K562 (cell line): ENCODE measurements around the gene ALG5. TPM values are rescaled to one million over a fixed set of nuclear protein-coding genes. Genes with fewer than 3 reads are reported as not detected.
A peak's percentile ranks its signal among the peaks of the same experiment; 100 is the strongest.

Source experiments
- ATAC-seq: fragments of 200-7000 bp; cut with Tn5 transposase; 3 replicates; pipeline ENCODE4 v1.9.1; 2020; ENCODE audit warnings: moderate library complexity
- BruUV-seq: library from RNA; stranded (reverse); fragments of 400-500 nt; replicated peaks from 2 replicates; lab custom pipeline; 2021; lab: Mats Ljungman, UMichigan
- CTCF ChIA-PET: fragments of 300-600 bp; formaldehyde crosslinking; extraction: SDS; loops from one replicate; lab custom pipeline; 2021; ENCODE audit warnings: low intra/inter-chr PET ratio; lab: Yijun Ruan, JAX
- POLR2A ChIA-PET: fragments of 300-600, 350-650 bp; sonication (Branson Sonifier 250); formaldehyde crosslinking; extraction: SDS; loops from one replicate; lab custom pipeline; 2021; ENCODE audit warnings: antibody characterized with exemption, inconsistent platforms; lab: Yijun Ruan, JAX
- DNase-seq, 4 experiments: peaks; one replicate each; pipeline versions ENCODE4 v3.0.0 to v3.0.0-alpha.2; 2011 to 2018; ENCODE audit warnings: low spot score in 3 of 4, mixed read lengths in 3 of 4; ENCODE audit errors: extremely low read depth in 1 of 4
- FAIRE-seq: peaks from 2 replicates; lab custom pipeline; 2011; peaks lifted over from hg19 to GRCh38; lab: Jason Lieb, UNC
- H2AFZ ChIP-seq: 2 replicates; pipeline ENCODE4 v1.6.0; 2011; ENCODE audit warnings: low read depth, low read length, control low read depth, inconsistent platforms
- H3K27ac ChIP-seq: fragments of 200-600 bp; 3 replicates; pipeline ENCODE4 v1.8.0; 2011; ENCODE audit warnings: low read depth, mild to moderate bottlenecking, control low read depth, inconsistent platforms, low read length, moderate library complexity, mixed read lengths; ENCODE audit errors: extremely low read depth
- H3K27me3 ChIP-seq, 2 experiments: fragments of 300-600 bp in 1 of 2; 2 replicates in 1 of 2; 3 replicates in 1 of 2; pipeline versions ENCODE4 v1.6.0 to v1.8.0; 2011; ENCODE audit warnings: inconsistent platforms in 2 of 2, low read length in 2 of 2, mild to moderate bottlenecking in 1 of 2, mixed read lengths in 1 of 2, moderate library complexity in 1 of 2; ENCODE audit not compliant: control insufficient read depth in 2 of 2, insufficient read depth in 2 of 2
- H3K36me3 ChIP-seq: fragments of 300-600 bp; 3 replicates; pipeline ENCODE4 v1.8.0; 2011; ENCODE audit warnings: mild to moderate bottlenecking, low read length, inconsistent platforms; ENCODE audit not compliant: control insufficient read depth, insufficient read depth
- H3K4me1 ChIP-seq, 2 experiments: fragments of 200-600 bp in 1 of 2; replicated peaks in 1 of 2; 2 replicates in 1 of 2; 3 replicates in 1 of 2; pipeline versions ENCODE4 v1.5.1 to v1.8.0; 2011; ENCODE audit warnings: inconsistent platforms in 2 of 2, low read length in 2 of 2, mild to moderate bottlenecking in 1 of 2, mixed read lengths in 1 of 2, moderate library complexity in 1 of 2; ENCODE audit not compliant: control insufficient read depth in 2 of 2, insufficient read depth in 2 of 2
- H3K4me2 ChIP-seq: 2 replicates; pipeline ENCODE4 v1.6.1; 2011; ENCODE audit warnings: low read length, control low read depth, inconsistent platforms, mixed read lengths; ENCODE audit not compliant: insufficient read depth
- H3K4me3 ChIP-seq: fragments of 200-600 bp; sonication (generic), shearing (Covaris generic); 2 replicates; pipeline ENCODE4 v1.5.1; 2016; ENCODE audit warnings: control low read depth, inconsistent platforms
- H3K79me2 ChIP-seq: fragments of 200-600 bp; 3 replicates; pipeline ENCODE4 v1.8.0; 2011; ENCODE audit warnings: low read length, inconsistent platforms; ENCODE audit not compliant: control insufficient read depth, insufficient read depth
- H3K9ac ChIP-seq, 2 experiments: 2 replicates each; pipeline versions ENCODE4 v1.6.0 to v1.6.1; 2011; ENCODE audit warnings: low read depth in 2 of 2, low read length in 2 of 2, control low read depth in 1 of 2, inconsistent platforms in 1 of 2, mild to moderate bottlenecking in 1 of 2, mixed read lengths in 1 of 2; ENCODE audit not compliant: insufficient read depth in 1 of 2
- H3K9me1 ChIP-seq: one replicate; pipeline ENCODE4 v1.6.0; 2011; ENCODE audit warnings: inconsistent platforms, mild to moderate bottlenecking, low read length, moderate library complexity; ENCODE audit not compliant: control insufficient read depth, insufficient read depth
- H3K9me3 ChIP-seq: replicated peaks from 2 replicates; pipeline ENCODE4 v1.5.1; 2011; ENCODE audit warnings: low read depth, low read length, inconsistent platforms; ENCODE audit not compliant: control insufficient read depth, insufficient read depth
- H4K20me1 ChIP-seq: replicated peaks from 2 replicates; pipeline ENCODE4 v1.6.1; 2011; ENCODE audit warnings: low read length, inconsistent platforms, mixed read lengths; ENCODE audit not compliant: control insufficient read depth, insufficient read depth
- ARID1B ChIP-seq: fragments of 450-650 bp; IDR thresholded peaks from 2 replicates; pipeline ENCODE4 v1.6.1; 2016; ENCODE audit warnings: antibody characterized with exemption, mild to moderate bottlenecking, inconsistent platforms
- CBFA2T3 ChIP-seq: fragments of 450-650 bp; IDR thresholded peaks from 2 replicates; pipeline ENCODE4 v1.6.1; 2017
- CHCHD3 ChIP-seq: fragments of 250-450 bp; sonication (Bioruptor Pico); IDR thresholded peaks from 2 replicates; pipeline ENCODE4 v2.1.2; 2022; ENCODE audit warnings: mild to moderate bottlenecking
- FOXA1 ChIP-seq: fragments of 450-650 bp; IDR thresholded peaks from 2 replicates; pipeline ENCODE4 v1.6.1; 2016; ENCODE audit warnings: mild to moderate bottlenecking, borderline replicate concordance
- FOXJ2 ChIP-seq: fragments of 200-800 bp; sonication (Bioruptor generic); IDR thresholded peaks from 2 replicates; pipeline ENCODE4 v1.6.1; 2016; ENCODE audit warnings: missing genetic modification characterization, missing compliant biosample characterization
- HDAC3 ChIP-seq: fragments of 450-650 bp; IDR thresholded peaks from 2 replicates; pipeline ENCODE4 v1.6.1; 2018; ENCODE audit warnings: borderline replicate concordance, mild to moderate bottlenecking, moderate library complexity; ENCODE audit not compliant: partially characterized antibody
- NELFE ChIP-seq: IDR thresholded peaks from 2 replicates; pipeline ENCODE4 v1.6.1; 2011; ENCODE audit warnings: mild to moderate bottlenecking; ENCODE audit not compliant: insufficient read depth, insufficient read length
- PHTF2 ChIP-seq: fragments of 250-450 bp; sonication (Bioruptor Pico); IDR thresholded peaks from 2 replicates; pipeline ENCODE4 v1.5.0; 2021; ENCODE audit warnings: mild to moderate bottlenecking
- RFX1 ChIP-seq: fragments of 450-650 bp; IDR thresholded peaks from 2 replicates; pipeline ENCODE4 v1.6.1; 2016; ENCODE audit warnings: mild to moderate bottlenecking, moderate library complexity
- TAL1 ChIP-seq: fragments of 450-650 bp; IDR thresholded peaks from 2 replicates; pipeline ENCODE4 v1.6.1; 2016; ENCODE audit warnings: mild to moderate bottlenecking
- TEAD4 ChIP-seq, 2 experiments: sonication (generic) in 1 of 2; formaldehyde crosslinking in 1 of 2; IDR thresholded peaks; 2 replicates each; pipeline versions ENCODE4 v1.6.1 to v1.8.0; 2012 to 2022; ENCODE audit warnings: borderline replicate concordance in 1 of 2, inconsistent platforms in 1 of 2, low read length in 1 of 2, mild to moderate bottlenecking in 1 of 2, missing genetic modification reagents in 1 of 2
- ZNF384 ChIP-seq: IDR thresholded peaks from 2 replicates; pipeline ENCODE4 v1.6.1; 2012; ENCODE audit warnings: low read depth, low read length, improper control_type of control experiment
- ZNF668 ChIP-seq: fragments of 250-450 bp; sonication (Bioruptor Pico); IDR thresholded peaks from 2 replicates; pipeline ENCODE4 v1.8.0; 2022; ENCODE audit warnings: mild to moderate bottlenecking, inconsistent platforms
- in situ Hi-C: fragments of 300-500 bp; cut with MboI; formaldehyde crosslinking; loops from 4 replicates; pipeline ENCODE4 v1.15.0; 2018; ENCODE audit warnings: inconsistent platforms, mixed read lengths
- intact Hi-C: fragments of 100-400 bp; cut with micrococcal nuclease; formaldehyde crosslinking; loops from 2 replicates; pipeline ENCODE4 v1.14.2; 2022
- polyA plus RNA-seq, 8 experiments: library from polyadenylated mRNA; depleted of rRNA in 4 of 8; stranded (reverse) in 5 of 8; unstranded in 3 of 8; fragments of >200 nt; fragmentation: Nextera tagmentation in 2 of 8; fragmentation: Illumina TruSeq in 1 of 8; extraction: Ambion mirVana in 2 of 8; extraction: Trizol in 1 of 8; gene quantifications; 2 replicates each; pipeline versions ENCODE4 v1.2.1 to v1.2.3, GENCODE V29; 2011 to 2014; ENCODE audit warnings: inconsistent platforms in 1 of 8, missing spikeins in 1 of 8
- total RNA-seq, 7 experiments: library from RNA; depleted of rRNA in 6 of 7; stranded (reverse); fragments of >200 nt in 6 of 7; fragmentation: Illumina TruSeq in 2 of 7; extraction: Trizol in 2 of 7; gene quantifications; 2 replicates each; pipeline versions ENCODE4 v1.2.1 to v1.2.3, GENCODE V29; 2011 to 2021; ENCODE audit warnings: low replicate concordance in 1 of 7

Gene ALG5
- total and polyA plus RNA-seq, 9 of the 15 experiments (the other 6 are each of a cell fraction or from before 2014, with no cell fraction given), result 33.6 to 80.5 (median 48.2) TPM

GRCh38 chr13:37039896-37040295 lies 40.8 kb upstream of the ALG5 start:
- Histone ChIP-seq H3K4me1 (no peaks in the 10 kb centered on the region; a peak in 1 of 5 replicates), H3K27me3 (no peaks in the 10 kb centered on the region), H2AFZ (no peak overlapping the region), H3K27ac (no peak overlapping the region), H3K9ac (no peak overlapping the region), H3K4me2 (no peak overlapping the region), H3K4me3 (no peak overlapping the region), H3K9me1 (no peaks in the 10 kb centered on the region), H3K9me3 (no peaks in the 10 kb centered on the region), H3K36me3 (peaks cover 78% of the 10 kb centered on the region), H4K20me1 (no peaks in the 10 kb centered on the region), H3K79me2 (no peaks in the 10 kb centered on the region)
- TF ChIP-seq CHCHD3 (CRISPR knock-in tag), result no peak
- TF ChIP-seq CBFA2T3, result peak; percentile 31
- peak; percentile 31; the same call in 1 of the 2 replicates for TF ChIP-seq TEAD4 (IDR thresholded peaks at IDR 0.05; ENCODE audit: low read length)
- no peak for TF ChIP-seq TEAD4 (CRISPR knock-in tag; IDR thresholded peaks at IDR 0.05; ENCODE audit: borderline replicate concordance)
- no peak for TF ChIP-seq FOXA1
- no peak for TF ChIP-seq PHTF2
- peak; percentile 45; the same call in 1 of the 2 replicates for TF ChIP-seq ARID1B
- peak; percentile 19 for TF ChIP-seq RFX1
- peak; percentile 47 for TF ChIP-seq TAL1
- TF ChIP-seq ZNF668 (CRISPR knock-in tag), result no peak
- peak; percentile 95 for TF ChIP-seq FOXJ2 (tag)
- peak; percentile 57 for TF ChIP-seq ZNF384
- TF ChIP-seq HDAC3, result no peak
- TF ChIP-seq NELFE, result no peak
- ATAC-seq, result no peak
- CTCF ChIA-PET, result no interaction called here
- no peak for FAIRE-seq
- intact Hi-C loops, result loop anchor here (5.0 kb wide), 1 partner anchor 33 kb away; no protein-coding TSS in a partner anchor
- in situ Hi-C loops, result no loop called here
- POLR2A ChIA-PET, result no interaction called here
- DNase-seq, result peak in 3 of 4 experiments; percentile 3 to 17 (median 17)
- BruUV-seq, result no TSS peak
